ENCODE results near the gene PCK1. TPM values are rescaled to one million over a fixed set of nuclear protein-coding genes. Genes with fewer than 3 reads are reported as not detected.

Gene PCK1
- total RNA-seq, 2 experiments from 2014 or later: not detected

GRCh38 chr20:57595041-57596030 is 34.4 kb downstream of the PCK1 start:
- ChIA-PET CTCF (interaction anchor here (0.7 to 3.1 kb wide), 26 partner anchors 9 to 615 kb away, joined by 3 to 23 read pairs (median 4); partner anchors contain the start of gene ZBP1), POLR2A (interaction anchor here (1.3 kb wide), 1 partner anchor 24 kb away, joined by 3 read pairs; no protein-coding TSS in a partner anchor)

DNA sequence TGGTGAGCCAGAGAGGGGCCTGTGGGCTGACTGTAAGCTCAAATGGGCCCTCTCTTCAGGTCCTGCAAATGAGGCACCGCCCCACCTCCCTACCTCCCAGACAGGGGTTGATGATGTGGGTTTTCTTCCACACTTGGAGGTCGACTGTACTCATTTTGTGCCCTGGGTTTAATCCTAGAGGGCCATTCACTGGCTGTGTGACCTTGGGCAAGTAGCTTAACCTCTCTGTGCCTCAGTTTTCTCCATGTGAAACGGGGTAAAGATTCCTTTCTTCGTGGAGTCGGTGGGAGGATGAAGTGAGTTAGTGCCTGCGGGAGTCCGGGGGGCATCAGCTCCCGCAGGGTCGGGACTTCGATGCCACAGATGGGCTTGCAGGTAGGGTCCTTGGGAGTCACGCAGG is 35.4 kb downstream of the PCK1 start:
- POLR2A ChIA-PET: interaction anchor here (1.3 kb wide), 1 partner anchor 23 kb away, joined by 3 read pairs; no protein-coding TSS in a partner anchor
- CTCF ChIA-PET: interaction anchor here (0.8 to 3.1 kb wide), 22 partner anchors 10 to 1046 kb away, joined by 3 to 23 read pairs (median 6); partner anchors contain the start of gene ZBP1

GRCh38 chr20:57596998-57597939 is 36.4 kb downstream of the PCK1 start:
- CTCF ChIA-PET: interaction anchor here (0.5 to 3.1 kb wide), 23 partner anchors 9 to 1047 kb away, joined by 3 to 23 read pairs (median 5); partner anchors contain the start of genes PMEPA1 and ZBP1
- POLR2A ChIA-PET: no interaction called here

GRCh38 chr20:57598060-57598459 is 37.1 kb downstream of the PCK1 start:
- POLR2A ChIA-PET: no interaction called here
- CTCF ChIA-PET: interaction anchor here (1.2 to 2.1 kb wide), 2 partner anchors 56 to 612 kb away, joined by 4 to 9 read pairs; no protein-coding TSS in a partner anchor

DNA sequence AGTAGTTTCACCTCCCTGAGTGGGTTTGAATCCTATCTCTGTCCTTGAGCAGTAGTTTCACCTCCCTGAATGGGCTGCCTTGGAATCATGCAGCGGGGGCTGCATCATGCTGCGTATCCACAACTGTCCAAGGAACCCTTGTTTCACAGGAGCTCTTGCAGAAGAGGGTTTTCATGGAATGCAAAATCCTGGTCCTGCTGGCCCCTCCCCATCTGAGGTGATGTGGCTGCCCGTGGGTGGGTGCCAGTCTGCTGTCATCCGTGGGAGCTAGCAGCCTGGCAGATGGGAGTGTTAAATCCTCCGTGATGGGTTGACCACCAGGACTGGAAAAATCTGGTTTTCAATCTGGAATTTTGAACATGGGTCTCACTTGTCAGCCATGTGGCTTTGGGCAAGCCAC is 37.6 kb downstream of the PCK1 start:
- CTCF ChIA-PET: interaction anchor here (1.2 kb wide), 1 partner anchor 55 kb away, joined by 4 read pairs; no protein-coding TSS in a partner anchor
- POLR2A ChIA-PET: interaction anchor here (0.7 kb wide), 1 partner anchor 307 kb away, joined by 5 read pairs; no protein-coding TSS in a partner anchor

GRCh38 chr20:57600320-57601210 is 39.7 kb downstream of the PCK1 start:
- POLR2A ChIA-PET: no interaction called here
- CTCF ChIA-PET: interaction anchor here (0.6 to 1.5 kb wide), 5 partner anchors 19 to 608 kb away, joined by 3 to 7 read pairs (median 3); no protein-coding TSS in a partner anchor

- ChIA-PET CTCF (interaction anchor here (1.2 to 1.5 kb wide), 3 partner anchors 18 to 103 kb away, joined by 3 to 7 read pairs (median 3); no protein-coding TSS in a partner anchor), POLR2A (no interaction called here)
These were observed 40.3 kb downstream of the PCK1 start for GRCh38 chr20:57601211-57601570.

DNA sequence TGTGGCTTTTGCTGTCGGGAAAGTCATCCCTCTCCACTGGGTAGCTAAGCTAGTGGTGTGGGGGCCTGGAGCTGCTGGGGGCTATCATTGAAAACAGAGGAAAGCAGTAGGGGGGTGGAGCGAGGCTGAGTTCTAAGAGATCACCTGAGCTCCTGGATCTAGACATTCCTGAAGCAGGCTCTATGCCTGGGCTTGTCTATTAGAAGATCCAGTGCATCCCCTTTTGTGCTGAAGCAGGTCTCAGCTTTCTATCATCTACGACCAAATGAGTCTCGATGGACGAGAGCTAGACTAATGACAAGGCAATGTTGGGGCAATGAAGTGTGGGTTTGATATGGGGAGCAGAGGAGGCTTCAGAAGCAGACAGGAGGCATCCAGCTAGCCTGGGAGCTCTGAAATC is 40.8 kb downstream of the PCK1 start:
- ChIA-PET CTCF (interaction anchor here (1.2 to 1.3 kb wide), 2 partner anchors 52 to 103 kb away, joined by 3 read pairs; no protein-coding TSS in a partner anchor), POLR2A (no interaction called here)

- ChIA-PET POLR2A (no interaction called here), CTCF (interaction anchor here (1.0 kb wide), 1 partner anchor 19 kb away, joined by 4 read pairs; no protein-coding TSS in a partner anchor)
These were observed 42.2 kb downstream of the PCK1 start for GRCh38 chr20:57603120-57603519.

DNA sequence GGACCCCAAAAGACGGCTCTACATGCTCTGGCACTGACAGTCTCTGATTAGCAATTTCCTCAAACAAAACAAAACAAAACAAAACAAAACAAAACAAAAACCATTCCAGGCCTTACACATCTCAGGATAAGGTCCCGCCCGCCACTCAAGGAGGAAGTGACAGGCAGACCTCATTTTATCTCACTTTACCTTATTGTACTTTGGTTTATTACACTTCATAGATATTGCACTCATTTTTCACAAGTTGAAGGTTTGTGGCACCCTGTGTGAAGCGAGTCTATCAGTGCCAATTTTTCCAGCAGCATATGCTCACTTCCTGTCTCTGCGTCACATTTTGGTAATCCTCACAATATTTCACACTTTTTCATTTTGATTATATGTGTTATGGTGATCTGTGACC is 44.1 kb downstream of the PCK1 start:
- CTCF ChIA-PET: interaction anchor here (0.8 kb wide), 1 partner anchor 11 kb away, joined by 3 read pairs; no protein-coding TSS in a partner anchor
- POLR2A ChIA-PET: no interaction called here

GRCh38 chr20:57605878-57606277 is 45.0 kb downstream of the PCK1 start:
- ChIA-PET CTCF (interaction anchor here (0.9 to 1.4 kb wide), 4 partner anchors 9 to 16 kb away, joined by 3 to 9 read pairs (median 5); no protein-coding TSS in a partner anchor), POLR2A (interaction anchor here (0.6 to 1.5 kb wide), 3 partner anchors 14 to 1650 kb away, joined by 3 to 16 read pairs (median 4); partner anchors contain the start of gene ZBP1)

DNA sequence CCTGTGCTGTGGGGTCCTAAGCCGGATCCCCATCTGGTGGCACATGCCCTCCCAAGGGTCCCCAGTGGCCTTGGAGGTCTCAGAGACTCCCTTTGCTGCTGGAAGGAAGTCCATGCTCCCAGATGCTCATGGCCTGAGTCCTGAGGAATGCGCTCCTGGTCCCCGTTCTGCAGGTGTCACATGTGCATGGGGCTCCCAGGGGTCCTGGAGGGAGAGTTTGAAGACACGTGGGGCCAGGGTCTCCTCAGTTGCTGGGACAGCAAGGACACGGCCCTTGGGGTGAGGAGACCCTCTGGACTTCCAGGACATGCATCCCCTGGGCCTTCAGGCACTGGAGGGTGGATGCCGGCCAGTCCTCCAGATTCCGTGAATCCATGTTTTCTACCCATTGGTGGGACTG is 47.6 kb downstream of the PCK1 start:
- CTCF ChIA-PET: no interaction called here
- POLR2A ChIA-PET: no interaction called here

DNA sequence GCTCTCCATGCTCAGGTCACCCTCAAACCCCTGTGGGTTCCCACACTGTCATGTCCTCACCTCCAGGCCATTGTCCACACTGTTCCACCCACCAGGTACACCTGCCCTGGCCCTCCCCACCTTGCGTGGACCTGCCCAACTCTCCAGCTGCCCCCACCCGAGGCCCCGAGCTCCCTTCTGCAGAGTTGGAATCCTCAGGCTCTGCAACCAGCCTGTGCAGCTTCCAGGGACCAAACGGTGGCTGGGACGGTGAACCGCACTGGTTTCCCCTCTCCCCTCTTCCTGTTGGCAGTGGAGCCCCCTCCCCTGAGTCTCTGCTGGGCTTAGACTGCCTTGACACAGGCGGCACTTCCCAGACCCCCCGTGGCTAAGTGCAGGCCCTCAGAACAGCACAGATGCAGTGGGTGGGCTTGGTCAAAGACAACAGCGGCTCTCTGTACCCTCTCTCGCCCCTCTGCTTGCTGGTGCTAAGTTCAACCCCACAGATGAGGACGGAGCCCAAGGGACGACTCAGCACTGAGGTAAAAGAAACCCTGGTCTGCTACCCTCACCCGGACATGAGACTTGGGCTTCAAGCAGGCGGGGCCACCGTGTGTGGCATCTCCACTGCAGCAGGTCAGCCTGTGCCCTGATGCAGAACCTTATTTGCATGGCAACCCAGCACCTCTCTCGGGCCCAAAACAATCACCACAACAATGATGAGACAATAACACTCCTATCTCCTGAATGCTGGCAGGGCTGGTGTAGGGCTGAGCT is 48.4 kb downstream of the PCK1 start:
- POLR2A ChIA-PET: no interaction called here
- CTCF ChIA-PET: no interaction called here

- POLR2A ChIA-PET: no interaction called here
- CTCF ChIA-PET: no interaction called here
These were observed 48.9 kb downstream of the PCK1 start for GRCh38 chr20:57609842-57610167.

DNA sequence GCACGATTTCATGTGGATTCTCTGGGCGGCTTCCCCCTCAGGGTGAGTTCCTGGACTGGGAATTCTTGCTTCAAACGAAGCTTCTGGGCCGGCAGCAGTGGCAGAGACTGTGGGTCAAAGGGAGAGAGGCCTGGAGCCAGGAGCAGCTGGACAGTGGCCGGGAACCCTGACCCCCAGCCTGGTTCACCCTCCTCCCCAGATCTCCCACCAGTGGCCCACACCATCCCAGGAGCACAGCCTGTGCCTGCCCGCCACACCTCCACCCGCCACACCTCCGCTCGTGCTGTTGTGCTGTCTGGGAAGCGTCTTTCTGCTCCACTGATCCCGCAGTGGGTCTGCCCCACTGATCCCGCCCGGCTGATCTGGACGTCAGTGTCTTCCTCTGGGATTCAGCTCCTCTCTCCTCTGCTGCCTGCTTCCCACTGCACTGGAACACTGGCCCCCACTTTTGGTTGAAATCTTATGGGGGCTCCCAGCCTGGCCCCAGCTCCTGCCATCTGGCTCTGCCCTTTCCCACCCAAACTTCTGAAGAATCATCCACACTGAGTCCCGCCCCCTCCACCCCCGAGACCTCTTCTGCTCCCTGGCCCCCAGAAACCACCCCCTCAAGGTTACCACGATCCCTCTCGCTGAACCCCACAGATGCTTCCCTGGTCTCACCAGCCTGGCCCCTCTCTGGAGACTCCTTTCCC is 49.5 kb downstream of the PCK1 start:
- ChIA-PET CTCF (interaction anchor here (1.1 kb wide), 1 partner anchor 44 kb away, joined by 4 read pairs; no protein-coding TSS in a partner anchor), POLR2A (no interaction called here)

- ChIA-PET CTCF (no interaction called here), POLR2A (no interaction called here)
These were observed 50.8 kb downstream of the PCK1 start for GRCh38 chr20:57611586-57612311.

Measured in activated CD8-positive, alpha-beta memory T cell treated with anti-CD3 and anti-CD28 coated beads for 36 hours (primary cell).